GM18505 (cell line): ENCODE data around the gene ARHGDIB.

ENCODE experiments used
- ATAC-seq: cut with Tn5 transposase; IDR thresholded peaks from one replicate; pipeline ENCODE4 v1.9.1; 2021; ENCODE audit not compliant: unreplicated experiment
- POLR2A ChIP-seq: IDR thresholded peaks from 4 replicates; pipeline ENCODE4 v1.6.1; 2011; ENCODE audit warnings: borderline replicate concordance; ENCODE audit not compliant: insufficient read depth, insufficient read length; ENCODE audit errors: extremely low read depth

ARHGDIB gene

DNA sequence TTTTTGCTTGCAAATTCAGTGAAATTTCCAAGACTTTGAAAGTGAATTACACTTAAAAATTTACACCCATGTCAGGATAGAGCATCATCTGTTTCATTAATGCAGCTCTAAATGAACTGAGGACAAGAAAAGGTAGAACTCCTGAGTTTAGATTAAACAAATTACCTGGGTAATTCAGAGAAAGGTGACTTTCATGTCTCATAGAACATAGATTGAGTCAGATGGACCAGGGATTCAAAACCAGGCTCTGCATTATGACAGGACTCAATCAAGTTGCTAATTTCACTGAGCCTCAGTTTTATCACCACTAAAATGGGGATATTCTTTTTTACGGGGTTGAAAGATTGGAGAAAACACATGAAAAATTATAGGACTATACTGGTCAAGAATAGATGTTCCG is 4.5 kb downstream of the ARHGDIB start:
- no peak for TF ChIP-seq POLR2A
- ATAC-seq: no peak

DNA sequence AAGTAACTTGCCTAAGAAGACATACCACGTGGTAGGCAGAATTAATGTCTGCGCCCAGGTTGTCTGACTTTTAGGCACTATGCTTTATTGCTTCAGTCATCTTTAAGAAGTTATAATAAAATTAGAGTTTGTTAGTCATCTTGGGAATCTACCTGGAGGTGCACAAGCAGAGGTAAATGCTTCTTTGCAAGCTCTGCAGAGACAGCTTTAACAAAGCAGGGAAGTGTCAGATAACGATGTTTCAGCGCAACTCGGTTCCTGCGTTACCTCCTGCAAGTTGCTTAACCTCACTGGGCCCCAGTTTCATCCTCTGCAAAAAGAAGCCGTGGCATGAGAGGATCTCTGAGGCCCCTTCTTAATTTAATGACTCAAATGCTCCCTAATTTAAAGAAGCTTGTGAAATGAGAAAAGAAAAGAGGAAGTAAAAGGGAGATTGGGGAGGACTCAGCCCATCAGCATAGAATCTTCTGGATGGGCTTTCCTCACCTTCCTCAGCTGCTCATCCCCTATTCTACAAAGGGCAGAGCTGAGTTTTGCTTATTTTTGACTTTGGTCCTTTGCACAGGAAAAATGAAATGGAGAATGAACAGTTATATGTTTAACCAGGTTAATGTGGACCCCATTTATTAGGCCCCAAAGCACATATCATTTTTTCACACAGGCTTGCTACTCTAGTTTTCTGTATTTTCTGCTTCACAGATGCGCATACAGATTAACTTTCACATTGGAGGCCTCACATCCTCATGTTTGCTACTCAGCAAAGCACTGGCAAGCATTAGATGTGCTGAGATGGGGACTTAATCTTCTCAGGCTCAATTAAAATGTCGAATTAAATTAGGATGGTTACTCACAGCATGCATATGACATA is 5.1 kb downstream of the ARHGDIB start:
- TF ChIP-seq POLR2A: peak; percentile 47
- ATAC-seq: peak; percentile 38

DNA sequence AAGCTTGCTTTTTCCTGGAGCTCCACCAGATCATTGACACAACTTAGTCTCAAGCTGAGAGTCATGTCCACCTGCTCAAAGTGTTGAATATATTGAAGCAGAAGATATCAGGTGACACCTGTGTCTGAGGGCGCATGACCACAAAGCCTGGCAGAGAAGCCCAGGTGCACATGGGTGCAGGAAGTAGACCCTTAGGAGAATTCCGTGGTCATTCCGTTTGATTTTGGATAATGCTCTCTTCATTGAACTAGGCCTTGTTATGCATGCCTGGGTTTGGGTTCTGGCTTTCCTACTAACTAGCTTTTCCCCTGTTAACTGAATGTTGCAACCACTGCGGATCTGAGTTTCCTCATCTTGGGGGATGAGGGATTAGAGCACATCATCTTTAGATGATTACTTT is 7.1 kb downstream of the ARHGDIB start:
- no peak for TF ChIP-seq POLR2A
- no peak for ATAC-seq

DNA sequence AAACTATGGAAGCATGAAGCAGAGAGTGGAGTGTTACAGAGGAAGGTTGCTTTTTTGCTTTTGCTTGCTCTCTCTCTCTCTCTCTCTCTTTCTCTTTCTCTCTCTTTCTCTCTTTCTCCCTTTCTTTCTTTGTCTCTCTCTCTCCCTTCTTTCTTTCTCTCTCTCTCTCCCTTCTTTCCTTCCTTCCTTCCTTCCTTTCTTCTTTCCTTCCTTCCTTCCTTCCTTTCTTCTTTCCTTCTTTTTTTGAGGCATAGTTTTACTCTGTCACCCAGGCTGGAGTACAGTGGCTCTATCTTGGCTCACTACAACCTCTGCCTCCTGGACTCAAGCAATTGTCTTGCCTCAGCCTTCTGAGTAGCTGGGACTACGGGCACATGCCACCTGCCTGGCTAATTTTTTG is 7.6 kb downstream of the ARHGDIB start:
- no peak for TF ChIP-seq POLR2A
- no peak for ATAC-seq

DNA sequence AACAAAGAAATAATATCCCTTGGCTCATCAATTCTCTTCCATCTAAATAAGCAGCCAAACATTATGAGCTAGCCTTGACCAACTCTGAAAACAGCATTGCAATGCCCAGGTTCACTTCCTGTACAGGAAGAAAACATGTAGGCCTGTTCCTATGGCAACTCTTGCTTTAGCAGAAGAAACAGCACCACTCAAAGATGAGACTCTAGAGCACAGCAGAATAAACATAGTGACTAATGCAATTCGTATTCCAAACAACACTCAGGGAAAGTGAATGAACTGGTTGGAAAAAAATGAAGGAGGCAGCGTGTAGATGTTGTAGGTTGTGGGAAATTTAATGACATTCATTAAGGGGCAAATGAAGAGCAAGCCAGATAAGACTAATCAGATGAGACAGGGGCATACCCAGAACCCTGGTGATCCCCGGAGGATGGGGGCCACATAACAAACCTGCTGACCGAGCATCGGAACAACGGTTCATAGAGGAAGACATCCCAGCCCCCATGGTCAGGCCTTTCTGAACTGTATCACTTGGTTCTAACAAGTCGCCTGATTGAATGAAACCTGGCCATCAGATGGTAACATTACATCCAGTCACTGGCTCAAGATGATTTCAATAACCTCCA is 9.0 kb downstream of the ARHGDIB start:
- ATAC-seq: peak; percentile 54
- TF ChIP-seq POLR2A: no peak

DNA sequence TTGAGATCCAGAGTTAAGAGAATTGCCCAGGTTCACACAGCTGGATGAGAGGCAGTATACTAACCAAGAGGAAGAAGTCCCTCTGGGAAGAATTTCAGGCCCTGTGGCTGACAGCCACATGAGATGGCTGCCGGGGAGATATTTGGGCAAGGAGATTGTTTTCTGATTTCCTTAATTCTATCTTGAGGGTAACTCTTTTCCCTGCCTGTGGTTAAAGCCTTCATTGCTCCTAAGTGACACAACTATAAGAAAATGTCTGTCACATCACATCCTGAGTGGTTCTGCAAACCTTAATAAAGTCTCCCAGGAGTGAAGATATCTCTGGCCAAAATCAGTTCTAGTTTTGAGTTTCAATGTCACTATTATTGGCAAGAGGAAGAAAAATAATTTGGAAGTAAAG is 9.6 kb downstream of the ARHGDIB start:
- TF ChIP-seq POLR2A: no peak
- ATAC-seq: no peak

DNA sequence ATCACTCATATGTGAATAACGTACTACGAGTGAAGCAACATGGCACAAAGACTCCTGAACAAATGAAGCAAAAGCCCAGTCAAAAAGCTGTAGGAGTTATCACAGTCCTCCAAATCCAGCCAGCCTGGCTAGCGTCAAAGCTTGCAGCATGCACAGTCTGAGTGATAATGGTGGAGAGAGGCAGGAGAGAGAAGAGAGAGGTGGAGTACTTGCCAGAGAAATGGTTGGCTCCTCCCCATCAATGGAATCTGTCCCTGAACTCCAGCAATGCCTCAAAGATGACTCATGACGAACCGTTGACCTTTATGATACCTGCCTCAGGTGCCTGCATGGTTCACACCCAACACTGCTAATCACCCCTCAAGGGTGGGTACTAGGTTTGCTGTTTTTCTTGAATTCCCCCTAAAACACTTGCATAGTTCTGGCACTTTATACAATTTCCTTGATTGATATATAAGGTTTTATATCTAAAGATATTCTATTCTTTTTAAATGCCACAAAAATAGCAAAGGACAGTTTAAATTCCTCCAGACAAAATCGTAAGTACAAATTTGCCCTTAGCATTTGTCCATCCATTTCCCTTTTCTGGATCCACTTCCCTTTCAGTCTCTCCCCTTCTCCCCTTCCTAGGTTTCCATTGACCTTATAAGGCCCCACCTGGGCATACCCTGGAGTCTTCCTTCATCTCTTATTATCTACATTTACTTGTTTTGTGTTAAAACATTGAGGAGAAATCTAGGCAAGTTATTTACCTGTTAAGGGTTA is 10.2 kb downstream of the ARHGDIB start:
- no peak for TF ChIP-seq POLR2A
- ATAC-seq: no peak

DNA sequence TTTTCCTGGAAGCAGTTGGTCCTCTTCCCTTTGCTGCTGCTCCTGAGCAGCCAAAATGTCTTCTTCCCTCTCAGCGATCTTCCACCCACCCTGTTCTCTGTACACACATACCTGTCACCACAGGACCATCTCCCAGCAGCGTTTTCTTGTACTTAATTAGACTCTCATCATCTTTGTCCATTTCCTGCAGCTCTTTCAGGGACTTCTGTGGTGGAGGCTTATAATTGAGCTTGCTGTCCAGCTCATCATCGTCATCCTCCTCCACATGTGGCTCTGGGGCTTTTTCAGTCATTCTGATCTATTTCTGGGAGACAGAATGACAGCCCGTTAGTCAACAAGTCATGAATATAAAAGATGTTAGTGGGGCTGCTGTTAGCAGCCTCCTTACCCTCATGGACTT is 11.0 kb downstream of the ARHGDIB start:
- TF ChIP-seq POLR2A: no peak
- ATAC-seq: no peak

DNA sequence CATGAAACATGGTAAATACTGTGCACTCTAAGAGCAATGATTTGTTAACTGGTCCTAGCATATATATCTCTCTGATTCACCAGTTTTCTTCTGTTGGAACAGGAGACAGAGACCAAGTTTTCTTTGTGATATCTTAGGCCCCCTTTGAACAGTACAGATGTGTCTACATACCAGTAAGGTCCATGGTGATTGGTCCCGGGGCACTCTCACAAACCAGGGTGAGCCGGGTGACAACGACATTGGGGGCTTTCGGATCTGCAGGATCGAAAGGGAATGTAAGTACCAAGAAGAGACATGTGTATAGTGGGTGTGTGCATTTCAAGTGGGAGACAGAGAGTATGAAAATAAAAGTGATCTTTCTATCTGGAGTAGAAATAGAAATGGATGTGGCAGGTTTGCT is 11.8 kb downstream of the ARHGDIB start:
- TF ChIP-seq POLR2A: no peak
- ATAC-seq: no peak

DNA sequence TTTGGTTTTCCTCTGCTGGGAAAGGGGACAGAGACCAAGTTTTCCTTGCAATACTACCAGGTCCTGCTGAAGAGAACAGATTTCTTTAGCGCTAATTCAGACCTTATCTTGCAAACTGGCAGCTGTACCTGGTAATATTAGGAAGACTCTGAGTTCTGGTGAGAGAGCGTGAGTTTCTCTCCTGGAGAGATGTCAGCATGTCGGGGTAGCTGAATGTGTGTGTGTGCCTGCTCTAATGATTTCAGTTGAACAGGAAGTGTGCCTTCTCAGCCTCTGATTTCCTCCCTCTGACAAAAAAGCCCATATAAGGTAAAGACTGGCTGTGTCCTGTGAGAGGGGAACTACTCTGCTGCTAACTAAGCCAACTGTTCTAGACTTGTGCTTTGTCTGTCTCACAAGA is 12.7 kb downstream of the ARHGDIB start:
- peak; percentile 92 for ATAC-seq
- TF ChIP-seq POLR2A: peak; percentile 71

DNA sequence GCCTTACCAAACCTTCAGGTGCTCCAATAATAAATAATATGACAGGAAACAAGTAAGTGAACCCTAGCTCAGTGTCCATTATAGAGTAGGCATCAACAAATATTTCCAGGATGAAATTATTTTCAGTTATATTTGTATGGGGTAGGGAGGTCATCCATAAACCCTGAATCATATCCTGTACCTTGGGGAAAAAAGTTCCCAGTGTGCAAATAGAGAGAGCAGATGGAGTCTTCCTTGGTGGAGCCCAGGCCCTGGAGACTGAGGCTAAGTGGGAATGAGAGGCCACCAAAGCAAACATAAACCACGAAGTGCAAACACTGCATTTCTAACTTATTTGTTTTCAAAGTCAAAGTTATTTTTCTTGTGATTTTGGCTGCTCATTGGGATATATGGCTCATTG is 14.5 kb downstream of the ARHGDIB start:
- no peak for ATAC-seq
- TF ChIP-seq POLR2A: no peak

DNA sequence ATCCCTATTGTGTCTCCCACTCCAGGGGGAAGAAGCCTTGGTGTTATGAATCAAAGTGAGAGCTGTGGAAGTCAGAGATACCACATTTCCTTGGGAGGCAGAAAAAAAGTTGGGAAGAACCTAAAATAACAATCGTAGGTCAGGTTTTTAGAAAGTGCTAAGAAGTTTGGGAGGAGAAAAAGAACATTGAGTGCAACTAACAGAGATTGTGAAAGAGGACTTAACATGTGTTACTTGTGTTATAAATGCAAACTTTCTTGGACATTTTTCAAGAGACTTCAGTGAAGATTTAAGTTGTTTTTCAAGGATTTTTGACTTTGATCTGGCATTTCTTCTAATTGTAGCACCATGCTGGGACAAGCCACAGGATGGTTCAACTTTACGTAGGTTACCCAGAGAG is 15.2 kb downstream of the ARHGDIB start:
- ATAC-seq: no peak
- TF ChIP-seq POLR2A: no peak

DNA sequence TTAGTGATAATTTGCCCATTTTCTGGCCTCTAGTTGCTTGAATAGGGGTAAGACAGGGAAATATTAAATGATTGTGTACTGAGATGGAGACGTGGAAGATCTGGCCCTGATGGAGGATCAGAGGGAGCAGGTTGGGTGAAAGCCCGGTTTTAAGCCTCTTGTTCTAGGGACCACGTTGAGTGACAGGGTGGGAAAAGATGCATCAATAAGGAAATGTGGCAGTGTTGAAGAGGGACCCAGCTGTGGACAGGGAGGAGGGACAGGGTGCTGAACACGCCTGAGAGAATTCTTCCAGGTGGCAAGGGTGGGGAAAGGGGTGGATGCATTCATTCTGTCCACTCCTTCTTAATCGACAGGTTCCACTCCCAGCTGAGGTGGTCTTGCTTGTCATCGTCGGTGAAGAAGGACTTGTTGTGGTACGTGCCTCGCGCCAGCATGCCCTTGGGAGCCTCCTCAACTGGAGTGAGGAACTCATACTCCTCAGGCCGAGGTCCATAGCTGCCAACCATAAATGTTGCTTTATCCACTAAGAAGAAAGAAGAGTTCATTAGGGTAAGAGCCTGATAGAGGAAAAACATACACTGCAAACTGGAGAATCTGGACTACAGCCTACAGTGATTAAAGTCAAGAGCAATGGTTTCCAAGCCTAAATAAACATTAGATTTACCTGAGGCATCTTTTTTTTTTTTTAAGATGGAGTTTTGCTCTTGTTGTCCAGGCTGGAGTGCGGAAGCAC is 19.0 kb downstream of the ARHGDIB start:
- no peak for TF ChIP-seq POLR2A
- no peak for ATAC-seq
